Lower leg skin (tissue), 3 donors: Measurements from ENCODE around the gene KRT5.

ENCODE experiments used
- POLR2A ChIP-seq, 2 donors: fragments of 450-650 bp; IDR thresholded peaks; one replicate each; pipeline ENCODE4 v1.6.1; 2016 to 2017; ENCODE audit warnings: antibody characterized with exemption in 2 of 2, mild to moderate bottlenecking in 1 of 2, moderate library complexity in 1 of 2
- TF ChIP-seq, protein P1 (sequence below), 3 donors: fragments of 450-650 bp; IDR thresholded peaks; one replicate each; pipeline ENCODE4 v1.5.1; 2016; ENCODE audit warnings: antibody characterized with exemption in 3 of 3, mild to moderate bottlenecking in 3 of 3, moderate library complexity in 2 of 3

DNA sequence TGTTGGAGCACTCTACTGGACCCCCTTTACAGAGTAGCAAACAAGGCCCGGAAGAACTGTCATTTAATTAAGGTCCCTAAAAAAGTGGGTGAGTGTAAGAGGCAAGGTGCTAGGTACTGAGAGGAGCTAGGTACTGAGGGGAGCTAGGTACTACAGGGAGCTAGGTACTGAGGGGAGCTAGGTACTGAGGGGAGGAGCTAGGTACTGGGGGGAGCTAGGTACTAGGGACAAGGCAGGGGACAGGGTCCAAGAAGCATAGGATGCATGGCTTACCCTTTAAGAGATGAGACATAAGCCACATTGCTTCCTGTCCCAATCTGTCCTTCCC, 4.9 kb downstream of the KRT5 start:
- TF ChIP-seq, protein P1, sequence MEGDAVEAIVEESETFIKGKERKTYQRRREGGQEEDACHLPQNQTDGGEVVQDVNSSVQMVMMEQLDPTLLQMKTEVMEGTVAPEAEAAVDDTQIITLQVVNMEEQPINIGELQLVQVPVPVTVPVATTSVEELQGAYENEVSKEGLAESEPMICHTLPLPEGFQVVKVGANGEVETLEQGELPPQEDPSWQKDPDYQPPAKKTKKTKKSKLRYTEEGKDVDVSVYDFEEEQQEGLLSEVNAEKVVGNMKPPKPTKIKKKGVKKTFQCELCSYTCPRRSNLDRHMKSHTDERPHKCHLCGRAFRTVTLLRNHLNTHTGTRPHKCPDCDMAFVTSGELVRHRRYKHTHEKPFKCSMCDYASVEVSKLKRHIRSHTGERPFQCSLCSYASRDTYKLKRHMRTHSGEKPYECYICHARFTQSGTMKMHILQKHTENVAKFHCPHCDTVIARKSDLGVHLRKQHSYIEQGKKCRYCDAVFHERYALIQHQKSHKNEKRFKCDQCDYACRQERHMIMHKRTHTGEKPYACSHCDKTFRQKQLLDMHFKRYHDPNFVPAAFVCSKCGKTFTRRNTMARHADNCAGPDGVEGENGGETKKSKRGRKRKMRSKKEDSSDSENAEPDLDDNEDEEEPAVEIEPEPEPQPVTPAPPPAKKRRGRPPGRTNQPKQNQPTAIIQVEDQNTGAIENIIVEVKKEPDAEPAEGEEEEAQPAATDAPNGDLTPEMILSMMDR (IDR thresholded peaks at IDR 0.05): no peak
- no peak for TF ChIP-seq POLR2A (IDR thresholded peaks at IDR 0.05)
